OCI-LY1 (cell line): ENCODE results near the gene RPL32.

Source experiments
- EZH2 ChIP-seq: fragments of 200-600 bp; sonication (generic), shearing (Covaris generic); IDR thresholded peaks from 2 replicates; pipeline ENCODE4 v1.8.0; 2017; ENCODE audit warnings: borderline replicate concordance, mixed run types, mild to moderate bottlenecking, antibody characterized with exemption, low read length, moderate library complexity, mixed read lengths
- TF ChIP-seq, protein P1 (sequence below): fragments of 200-600 bp; sonication (generic), shearing (Covaris generic); IDR thresholded peaks from 2 replicates; pipeline ENCODE4 v1.5.1; 2017; ENCODE audit warnings: mild to moderate bottlenecking, antibody characterized with exemption, low read length, moderate library complexity, mixed read lengths

DNA sequence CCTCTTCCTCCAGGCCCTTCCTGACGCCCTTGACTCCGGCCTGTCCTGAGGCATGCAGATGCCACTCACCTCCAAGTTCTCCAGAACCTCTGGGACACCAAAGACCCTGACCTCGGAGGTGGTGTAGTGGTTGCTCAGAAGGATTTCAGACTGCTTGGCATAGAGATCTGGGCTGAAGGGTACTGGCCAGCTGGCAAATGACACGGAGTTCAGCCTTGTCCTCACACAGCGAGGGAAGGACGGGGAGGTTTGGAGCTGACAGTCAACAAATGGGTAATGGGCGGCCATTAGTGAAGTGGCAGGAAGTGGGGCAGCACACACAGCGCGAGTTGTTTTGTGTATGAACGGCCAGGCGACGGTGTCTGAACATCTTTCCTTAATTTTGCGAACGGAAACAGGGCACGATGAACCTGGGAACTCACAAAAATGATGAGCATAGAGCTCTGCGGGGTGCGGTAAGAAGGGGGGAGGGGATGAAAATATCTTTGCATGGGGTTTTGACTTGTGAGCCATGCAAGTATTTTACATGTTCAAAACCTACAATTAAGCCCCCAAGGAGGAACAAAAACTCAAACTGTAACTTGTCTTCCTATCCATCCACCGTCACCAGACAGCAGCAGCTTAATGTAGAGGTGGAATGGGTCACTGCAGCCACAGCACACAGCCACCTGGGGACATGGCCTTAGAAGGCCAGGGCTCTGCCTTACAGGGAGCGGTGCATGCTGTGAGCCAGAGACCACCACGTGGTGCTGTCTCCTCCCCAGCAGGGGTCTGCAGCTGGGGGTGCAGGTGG, 43.6 kb upstream of the RPL32 start:
- no peak for TF ChIP-seq EZH2
- TF ChIP-seq, protein P1, sequence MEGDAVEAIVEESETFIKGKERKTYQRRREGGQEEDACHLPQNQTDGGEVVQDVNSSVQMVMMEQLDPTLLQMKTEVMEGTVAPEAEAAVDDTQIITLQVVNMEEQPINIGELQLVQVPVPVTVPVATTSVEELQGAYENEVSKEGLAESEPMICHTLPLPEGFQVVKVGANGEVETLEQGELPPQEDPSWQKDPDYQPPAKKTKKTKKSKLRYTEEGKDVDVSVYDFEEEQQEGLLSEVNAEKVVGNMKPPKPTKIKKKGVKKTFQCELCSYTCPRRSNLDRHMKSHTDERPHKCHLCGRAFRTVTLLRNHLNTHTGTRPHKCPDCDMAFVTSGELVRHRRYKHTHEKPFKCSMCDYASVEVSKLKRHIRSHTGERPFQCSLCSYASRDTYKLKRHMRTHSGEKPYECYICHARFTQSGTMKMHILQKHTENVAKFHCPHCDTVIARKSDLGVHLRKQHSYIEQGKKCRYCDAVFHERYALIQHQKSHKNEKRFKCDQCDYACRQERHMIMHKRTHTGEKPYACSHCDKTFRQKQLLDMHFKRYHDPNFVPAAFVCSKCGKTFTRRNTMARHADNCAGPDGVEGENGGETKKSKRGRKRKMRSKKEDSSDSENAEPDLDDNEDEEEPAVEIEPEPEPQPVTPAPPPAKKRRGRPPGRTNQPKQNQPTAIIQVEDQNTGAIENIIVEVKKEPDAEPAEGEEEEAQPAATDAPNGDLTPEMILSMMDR = no peak
